ENCODE results near the gene FBXW4.

GRCh38 chr10:101587725-101588653 is 107.0 kb downstream of the FBXW4 start, which contains the start of the genes DPCD and POLL:
- TF ChIP-seq, protein P1, sequence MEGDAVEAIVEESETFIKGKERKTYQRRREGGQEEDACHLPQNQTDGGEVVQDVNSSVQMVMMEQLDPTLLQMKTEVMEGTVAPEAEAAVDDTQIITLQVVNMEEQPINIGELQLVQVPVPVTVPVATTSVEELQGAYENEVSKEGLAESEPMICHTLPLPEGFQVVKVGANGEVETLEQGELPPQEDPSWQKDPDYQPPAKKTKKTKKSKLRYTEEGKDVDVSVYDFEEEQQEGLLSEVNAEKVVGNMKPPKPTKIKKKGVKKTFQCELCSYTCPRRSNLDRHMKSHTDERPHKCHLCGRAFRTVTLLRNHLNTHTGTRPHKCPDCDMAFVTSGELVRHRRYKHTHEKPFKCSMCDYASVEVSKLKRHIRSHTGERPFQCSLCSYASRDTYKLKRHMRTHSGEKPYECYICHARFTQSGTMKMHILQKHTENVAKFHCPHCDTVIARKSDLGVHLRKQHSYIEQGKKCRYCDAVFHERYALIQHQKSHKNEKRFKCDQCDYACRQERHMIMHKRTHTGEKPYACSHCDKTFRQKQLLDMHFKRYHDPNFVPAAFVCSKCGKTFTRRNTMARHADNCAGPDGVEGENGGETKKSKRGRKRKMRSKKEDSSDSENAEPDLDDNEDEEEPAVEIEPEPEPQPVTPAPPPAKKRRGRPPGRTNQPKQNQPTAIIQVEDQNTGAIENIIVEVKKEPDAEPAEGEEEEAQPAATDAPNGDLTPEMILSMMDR (IDR thresholded peaks at IDR 0.05) = no peak
- TF ChIP-seq POLR2A (IDR thresholded peaks at IDR 0.05) = no peak
